Measurements from ENCODE around the gene AQR.
"Not testable (repeated sequence)": the region's sequence is repeated elsewhere in the genome, so short reads cannot be mapped to it uniquely, and the experiment has no call there.

AQR gene

DNA sequence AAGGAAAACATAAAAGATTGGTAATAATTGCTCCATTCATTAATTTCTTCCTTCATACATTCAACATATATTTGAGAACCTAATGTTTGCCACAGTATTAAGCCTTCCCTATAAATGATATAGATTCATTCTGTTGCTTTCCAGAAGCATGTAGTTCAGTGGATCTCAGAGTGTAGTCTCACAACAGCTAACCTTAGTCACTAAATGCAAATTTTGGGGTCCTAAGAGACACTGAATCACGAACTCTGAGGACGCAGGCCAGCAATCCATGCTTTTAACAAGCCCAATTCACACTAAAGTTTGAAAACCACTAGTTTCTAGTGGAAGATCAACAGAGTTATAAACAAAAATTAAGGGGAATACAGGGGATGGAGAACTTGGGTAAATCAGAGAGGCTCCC, 7.2 kb upstream of the AQR start:
- no peak for TF ChIP-seq NFRKB (IDR thresholded peaks at IDR 0.05)
- no peak for TF ChIP-seq ZNF384 (IDR thresholded peaks at IDR 0.05)
- TF ChIP-seq SUZ12 (IDR thresholded peaks at IDR 0.05), result no peak
- TF ChIP-seq ELF4 (IDR thresholded peaks at IDR 0.05), result no peak
- no peak for TF ChIP-seq CTBP1 (IDR thresholded peaks at IDR 0.05; ENCODE audit: borderline replicate concordance)
- TF ChIP-seq ARNT (IDR thresholded peaks at IDR 0.05), result no peak
- TF ChIP-seq LEF1 (IDR thresholded peaks at IDR 0.05; ENCODE audit: borderline replicate concordance), result no peak
- TF ChIP-seq FOXM1 (IDR thresholded peaks at IDR 0.05; ENCODE audit: borderline replicate concordance), result no peak
- no peak for TF ChIP-seq L3MBTL2 (conservative IDR thresholded peaks at IDR 0.05)
- no peak for TF ChIP-seq TARDBP (IDR thresholded peaks at IDR 0.05)
- TF ChIP-seq BHLHE40 (IDR thresholded peaks at IDR 0.05; ENCODE audit: borderline replicate concordance), result no peak
- TF ChIP-seq, protein P1, sequence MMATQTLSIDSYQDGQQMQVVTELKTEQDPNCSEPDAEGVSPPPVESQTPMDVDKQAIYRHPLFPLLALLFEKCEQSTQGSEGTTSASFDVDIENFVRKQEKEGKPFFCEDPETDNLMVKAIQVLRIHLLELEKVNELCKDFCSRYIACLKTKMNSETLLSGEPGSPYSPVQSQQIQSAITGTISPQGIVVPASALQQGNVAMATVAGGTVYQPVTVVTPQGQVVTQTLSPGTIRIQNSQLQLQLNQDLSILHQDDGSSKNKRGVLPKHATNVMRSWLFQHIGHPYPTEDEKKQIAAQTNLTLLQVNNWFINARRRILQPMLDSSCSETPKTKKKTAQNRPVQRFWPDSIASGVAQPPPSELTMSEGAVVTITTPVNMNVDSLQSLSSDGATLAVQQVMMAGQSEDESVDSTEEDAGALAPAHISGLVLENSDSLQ (IDR thresholded peaks at IDR 0.05), result no peak
- no peak for TF ChIP-seq HDGF (IDR thresholded peaks at IDR 0.05; ENCODE audit: borderline replicate concordance)
- no peak for TF ChIP-seq FOXA1 (IDR thresholded peaks at IDR 0.05)
- TF ChIP-seq FOXK2 (IDR thresholded peaks at IDR 0.05), result no peak
- ChIA-PET POLR2A (interaction anchor here (1.5 kb wide), 1 partner anchor 11 kb away, joined by 8 read pairs; the partner anchor contains the start of gene ZNF770), CTCF (no interaction called here)
- DNase-seq (ENCODE audit: extremely low spot score), result no peak

DNA sequence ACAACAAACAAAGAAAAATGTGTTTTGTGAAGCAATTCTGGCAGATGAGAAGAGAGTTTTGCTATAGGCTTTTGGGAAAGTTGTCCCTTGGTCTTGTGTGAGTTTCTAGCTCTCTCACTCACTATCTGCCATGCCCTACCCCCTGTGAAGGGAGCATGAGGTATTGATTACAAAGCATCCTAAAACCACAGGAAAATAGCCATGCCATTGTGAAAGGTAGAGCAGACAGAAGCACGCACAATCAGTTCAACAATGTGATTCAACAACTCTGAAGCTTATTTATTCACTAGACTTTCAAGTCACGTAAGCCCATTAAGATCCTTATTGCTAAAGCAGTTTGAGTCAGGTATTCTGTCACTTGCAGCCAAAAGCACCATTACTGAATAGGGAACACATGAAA, 6.5 kb upstream of the AQR start:
- CTCF ChIA-PET, result no interaction called here
- POLR2A ChIA-PET, result interaction anchor here (1.5 kb wide), 1 partner anchor 12 kb away, joined by 8 read pairs; the partner anchor contains the start of gene ZNF770
- TF ChIP-seq LEF1 (IDR thresholded peaks at IDR 0.05; ENCODE audit: borderline replicate concordance) (no peak), FOXM1 (IDR thresholded peaks at IDR 0.05; ENCODE audit: borderline replicate concordance) (no peak), HDGF (IDR thresholded peaks at IDR 0.05; ENCODE audit: borderline replicate concordance) (no peak), FOXA1 (IDR thresholded peaks at IDR 0.05) (no peak), ARNT (IDR thresholded peaks at IDR 0.05) (no peak), NFRKB (IDR thresholded peaks at IDR 0.05) (no peak), ZNF384 (IDR thresholded peaks at IDR 0.05) (no peak), FOXK2 (IDR thresholded peaks at IDR 0.05) (no peak), BHLHE40 (IDR thresholded peaks at IDR 0.05; ENCODE audit: borderline replicate concordance) (no peak)
- TF ChIP-seq, protein P1 (IDR thresholded peaks at IDR 0.05), result no peak
- DNase-seq (ENCODE audit: extremely low spot score), result no peak

DNA sequence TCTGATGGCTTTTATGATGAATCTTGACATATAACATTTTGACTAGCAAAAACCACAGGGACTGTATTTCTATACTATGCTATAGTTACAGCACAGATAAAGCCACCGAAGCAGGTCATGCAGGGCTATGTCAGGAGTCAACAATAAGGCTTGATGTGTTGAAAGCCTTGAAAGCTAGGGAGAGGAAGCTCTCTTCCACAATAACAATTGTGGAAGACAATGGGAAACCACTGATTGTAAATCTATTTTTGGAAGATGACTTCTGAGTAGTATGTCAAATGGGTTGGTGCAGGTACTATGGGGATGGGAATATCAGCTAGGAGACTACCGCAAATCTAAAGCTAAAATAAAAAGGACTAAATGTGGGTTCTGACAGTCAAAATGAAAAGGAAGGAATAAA, 4.0 kb upstream of the AQR start:
- no peak for TF ChIP-seq FOXA1 (IDR thresholded peaks at IDR 0.05)
- TF ChIP-seq NFRKB (IDR thresholded peaks at IDR 0.05), result no peak
- TF ChIP-seq HDGF (IDR thresholded peaks at IDR 0.05; ENCODE audit: borderline replicate concordance), result no peak
- TF ChIP-seq L3MBTL2 (conservative IDR thresholded peaks at IDR 0.05), result no peak
- ChIA-PET CTCF (no interaction called here), POLR2A (interaction anchor here (2.4 kb wide), 1 partner anchor 15 kb away, joined by 12 read pairs; the partner anchor contains the start of gene ZNF770)
- no peak for DNase-seq (ENCODE audit: extremely low spot score)

DNA sequence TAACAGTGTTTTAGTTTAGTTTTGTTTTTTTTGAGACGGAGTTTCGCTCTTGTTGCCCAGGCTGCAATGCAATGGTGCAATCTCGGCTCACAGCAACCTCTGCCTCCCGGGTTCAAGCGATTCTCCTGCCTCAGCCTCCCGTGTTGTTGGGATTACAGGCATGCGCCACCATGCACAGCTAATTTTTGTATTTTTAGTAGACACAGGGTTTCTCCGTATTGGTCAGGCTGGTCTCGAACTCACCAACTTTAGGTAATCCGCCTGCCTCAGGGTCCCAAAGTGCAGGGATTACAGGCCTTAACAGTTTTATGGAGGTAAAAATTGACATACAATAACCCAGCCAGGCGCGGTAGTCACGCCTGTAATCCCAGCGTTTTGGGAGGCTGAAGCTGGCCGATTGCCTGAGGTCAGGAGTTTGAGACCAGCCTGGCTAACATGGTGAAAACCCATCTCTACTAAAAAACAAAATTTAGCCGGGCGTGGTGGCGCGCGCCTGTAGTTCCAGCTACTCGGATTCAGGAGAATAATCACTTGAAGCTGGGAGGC, 629 bp upstream of the AQR start:
- DNase-seq (ENCODE audit: extremely low spot score), result not testable (repeated sequence)
- ChIA-PET POLR2A (interaction anchor here (0.6 to 3.1 kb wide), 12 partner anchors 10 to 360 kb away, joined by 3 to 75 read pairs (median 5); partner anchors contain the start of gene ZNF770), CTCF (interaction anchor here (1.0 kb wide), 1 partner anchor 10 kb away, joined by 3 read pairs; no protein-coding TSS in a partner anchor)

DNA sequence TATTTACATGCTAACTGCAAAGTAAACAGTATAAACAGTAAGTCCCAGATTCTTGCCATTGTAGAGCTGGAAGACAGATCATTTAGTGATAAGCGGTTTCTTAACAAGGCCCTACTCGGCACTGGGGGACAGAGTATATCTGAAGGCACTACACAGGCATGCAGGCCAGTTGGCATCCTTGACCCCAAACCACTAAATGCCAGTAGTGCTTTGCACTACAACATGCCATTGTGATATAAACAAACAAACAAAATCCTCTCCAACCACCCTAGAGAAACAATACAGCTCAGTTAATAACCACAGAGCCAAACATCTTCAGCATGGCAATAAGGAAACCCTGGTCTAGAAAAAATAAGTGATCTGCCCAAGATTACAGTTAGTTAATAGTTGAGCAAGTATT, 5.3 kb downstream of the AQR start:
- no peak for DNase-seq (ENCODE audit: extremely low spot score)
- ChIA-PET POLR2A (no interaction called here), CTCF (no interaction called here)
- TF ChIP-seq FOXK2 (IDR thresholded peaks at IDR 0.05) (no peak), ARNT (IDR thresholded peaks at IDR 0.05) (no peak), SP1 (IDR thresholded peaks at IDR 0.05) (no peak), TARDBP (IDR thresholded peaks at IDR 0.05) (no peak), SUZ12 (IDR thresholded peaks at IDR 0.05) (no peak), L3MBTL2 (conservative IDR thresholded peaks at IDR 0.05) (no peak), HDGF (IDR thresholded peaks at IDR 0.05; ENCODE audit: borderline replicate concordance) (no peak)

DNA sequence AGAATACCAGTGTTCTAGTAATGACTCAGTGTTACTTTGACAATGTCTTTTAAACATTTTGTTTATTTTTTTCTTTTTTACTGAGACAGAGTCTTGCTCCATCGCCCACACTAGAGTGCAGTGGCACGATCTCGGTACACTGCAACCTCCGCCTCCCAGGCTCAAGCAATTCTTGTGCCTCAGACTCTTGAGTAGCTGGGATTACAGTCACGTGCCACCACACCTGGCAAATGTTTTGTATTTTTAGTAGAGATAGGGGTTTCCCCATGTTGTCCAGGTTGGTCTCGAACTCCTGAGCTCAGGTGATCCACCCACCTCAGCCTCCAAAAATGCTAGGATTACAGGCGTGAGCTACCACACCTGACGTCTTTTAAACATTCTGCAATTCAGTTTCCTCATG, 15.7 kb downstream of the AQR start:
- TF ChIP-seq, protein P1 (IDR thresholded peaks at IDR 0.05), result no peak
- TF ChIP-seq LEF1 (IDR thresholded peaks at IDR 0.05; ENCODE audit: borderline replicate concordance), result no peak
- TF ChIP-seq FOXA1 (IDR thresholded peaks at IDR 0.05), result no peak
- no peak for TF ChIP-seq ELF4 (IDR thresholded peaks at IDR 0.05)
- no peak for TF ChIP-seq FOXM1 (IDR thresholded peaks at IDR 0.05; ENCODE audit: borderline replicate concordance)
- no peak for TF ChIP-seq ZNF384 (IDR thresholded peaks at IDR 0.05)
- TF ChIP-seq CTBP1 (IDR thresholded peaks at IDR 0.05; ENCODE audit: borderline replicate concordance), result no peak
- TF ChIP-seq TARDBP (IDR thresholded peaks at IDR 0.05), result no peak
- no peak for DNase-seq (ENCODE audit: extremely low spot score)
- CTCF ChIA-PET, result interaction anchor here (0.6 kb wide), 1 partner anchor 335 kb away, joined by 3 read pairs; no protein-coding TSS in a partner anchor
- POLR2A ChIA-PET, result no interaction called here

DNA sequence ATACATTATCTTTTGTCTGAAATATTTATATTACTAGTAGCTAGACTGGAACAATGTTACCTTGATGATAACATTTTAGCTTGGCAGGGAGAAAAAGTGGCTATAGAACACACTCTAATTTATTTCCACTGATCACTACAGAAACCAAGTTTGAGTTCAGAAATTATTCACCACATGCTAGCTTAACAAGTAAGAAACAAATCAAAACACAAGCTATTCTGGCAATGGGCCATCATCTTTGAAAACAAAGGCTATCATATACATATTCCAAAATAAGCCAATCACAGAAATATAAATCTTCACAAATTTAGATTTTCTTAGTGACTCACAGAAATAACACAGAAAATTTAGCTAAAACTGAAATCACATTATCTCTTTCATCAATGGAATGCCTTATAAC, 17.1 kb downstream of the AQR start:
- no peak for DNase-seq (ENCODE audit: extremely low spot score)
- CTCF ChIA-PET, result no interaction called here
- POLR2A ChIA-PET, result interaction anchor here (1.6 kb wide), 1 partner anchor 17 kb away, joined by 5 read pairs; the partner anchor contains the start of gene AQR
- TF ChIP-seq ELF4 (IDR thresholded peaks at IDR 0.05) (no peak), ZNF384 (IDR thresholded peaks at IDR 0.05) (no peak), L3MBTL2 (conservative IDR thresholded peaks at IDR 0.05) (no peak), HDGF (IDR thresholded peaks at IDR 0.05; ENCODE audit: borderline replicate concordance) (no peak), LEF1 (IDR thresholded peaks at IDR 0.05; ENCODE audit: borderline replicate concordance) (no peak), FOXA1 (IDR thresholded peaks at IDR 0.05) (no peak), FOXM1 (IDR thresholded peaks at IDR 0.05; ENCODE audit: borderline replicate concordance) (no peak), TARDBP (IDR thresholded peaks at IDR 0.05) (no peak), ARNT (IDR thresholded peaks at IDR 0.05) (no peak), SP1 (IDR thresholded peaks at IDR 0.05) (no peak), FOXK2 (IDR thresholded peaks at IDR 0.05) (no peak), BHLHE40 (IDR thresholded peaks at IDR 0.05; ENCODE audit: borderline replicate concordance) (no peak), SUZ12 (IDR thresholded peaks at IDR 0.05) (no peak), NFRKB (IDR thresholded peaks at IDR 0.05) (no peak), CTBP1 (IDR thresholded peaks at IDR 0.05; ENCODE audit: borderline replicate concordance) (no peak)
- TF ChIP-seq, protein P1 (IDR thresholded peaks at IDR 0.05), result no peak
